ENCODE results near the gene VEPH1.
A peak's percentile ranks its signal among the peaks of the same experiment; 100 is the strongest.

The VEPH1 gene

DNA sequence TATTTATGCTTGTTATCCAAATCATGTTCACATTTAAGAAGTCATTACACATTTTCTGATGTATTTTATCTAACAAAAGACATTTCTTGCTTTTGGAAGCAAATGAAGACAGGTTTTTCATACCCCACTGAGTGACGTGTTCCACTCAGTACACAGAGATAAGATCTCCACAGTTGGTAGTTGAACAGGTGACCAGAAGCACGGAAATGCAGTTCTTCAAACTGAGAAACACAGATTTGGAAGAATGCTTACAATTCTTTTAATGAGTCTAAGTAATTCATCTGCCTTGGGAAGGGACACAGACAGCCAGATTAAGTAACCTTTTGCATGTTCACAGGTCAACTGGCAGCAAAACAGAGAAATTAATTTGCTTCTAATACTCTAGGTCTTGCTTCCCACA lies 43.5 kb downstream of the VEPH1 start:
- TF ChIP-seq, protein P1, sequence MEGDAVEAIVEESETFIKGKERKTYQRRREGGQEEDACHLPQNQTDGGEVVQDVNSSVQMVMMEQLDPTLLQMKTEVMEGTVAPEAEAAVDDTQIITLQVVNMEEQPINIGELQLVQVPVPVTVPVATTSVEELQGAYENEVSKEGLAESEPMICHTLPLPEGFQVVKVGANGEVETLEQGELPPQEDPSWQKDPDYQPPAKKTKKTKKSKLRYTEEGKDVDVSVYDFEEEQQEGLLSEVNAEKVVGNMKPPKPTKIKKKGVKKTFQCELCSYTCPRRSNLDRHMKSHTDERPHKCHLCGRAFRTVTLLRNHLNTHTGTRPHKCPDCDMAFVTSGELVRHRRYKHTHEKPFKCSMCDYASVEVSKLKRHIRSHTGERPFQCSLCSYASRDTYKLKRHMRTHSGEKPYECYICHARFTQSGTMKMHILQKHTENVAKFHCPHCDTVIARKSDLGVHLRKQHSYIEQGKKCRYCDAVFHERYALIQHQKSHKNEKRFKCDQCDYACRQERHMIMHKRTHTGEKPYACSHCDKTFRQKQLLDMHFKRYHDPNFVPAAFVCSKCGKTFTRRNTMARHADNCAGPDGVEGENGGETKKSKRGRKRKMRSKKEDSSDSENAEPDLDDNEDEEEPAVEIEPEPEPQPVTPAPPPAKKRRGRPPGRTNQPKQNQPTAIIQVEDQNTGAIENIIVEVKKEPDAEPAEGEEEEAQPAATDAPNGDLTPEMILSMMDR (IDR thresholded peaks at IDR 0.05; ENCODE audit: unreplicated experiment in 3 of 3), result no peak
- H3K4me1 Mint-ChIP-seq, result peaks cover 6% of the 10 kb centered on the region
- no peak overlapping the region for H3K4me3 Mint-ChIP-seq
- H3K27me3 Mint-ChIP-seq (ENCODE audit: low read depth), result peaks cover 3% of the 10 kb centered on the region
- no peak overlapping the region for H3K27ac Mint-ChIP-seq
- no peaks in the 10 kb centered on the region for H3K36me3 Mint-ChIP-seq (ENCODE audit: low read depth)
- H3K9me3 Mint-ChIP-seq, result no peaks in the 10 kb centered on the region

DNA sequence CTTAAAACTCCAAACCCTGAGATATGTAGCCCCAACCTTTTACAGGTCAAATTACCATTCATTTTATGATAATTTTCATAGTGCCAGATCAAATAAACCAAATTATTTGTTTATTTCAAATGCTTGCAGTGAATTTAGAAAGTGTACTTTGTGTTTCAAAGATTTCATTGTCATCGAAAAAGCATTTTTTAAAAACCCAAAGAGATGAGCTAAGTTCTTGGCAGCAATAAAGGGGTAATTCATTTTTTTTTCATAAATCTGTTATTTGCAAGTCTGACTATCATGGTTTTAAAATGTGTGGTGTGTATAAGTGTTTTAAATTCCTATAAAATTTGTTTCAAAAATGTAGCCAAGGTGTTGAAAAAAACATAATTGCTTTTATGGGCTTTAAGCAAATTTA lies 49.4 kb downstream of the VEPH1 start:
- H3K4me1 Mint-ChIP-seq, result no peaks in the 10 kb centered on the region

DNA sequence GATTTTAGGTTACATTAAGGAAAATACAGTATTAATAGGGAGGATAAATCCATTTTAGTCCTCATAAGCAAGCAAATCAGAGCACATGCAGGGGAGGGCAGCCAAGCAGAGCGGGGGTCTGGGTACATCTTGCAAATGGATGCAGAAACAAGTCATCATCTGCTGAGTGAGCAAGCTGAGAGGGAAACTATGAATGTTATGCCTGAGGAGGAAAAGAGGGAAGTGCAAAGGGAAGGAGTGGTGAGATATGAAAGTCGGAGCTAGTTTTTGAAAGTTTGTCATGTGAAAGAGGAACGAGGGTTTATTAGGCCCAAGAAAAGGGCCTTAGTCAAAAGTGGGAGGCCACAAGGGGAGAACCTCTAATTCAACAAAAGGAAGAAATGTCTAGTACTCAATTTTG lies 51.1 kb downstream of the VEPH1 start:
- no peaks in the 10 kb centered on the region for H3K9me3 Mint-ChIP-seq
- no peak overlapping the region for H3K4me3 Mint-ChIP-seq
- peak overlapping the region in 1 of 3 experiments; percentile 64 for H3K27ac Mint-ChIP-seq
- no peaks in the 10 kb centered on the region for H3K36me3 Mint-ChIP-seq (ENCODE audit: low read depth)
- H3K4me1 Mint-ChIP-seq, result no peaks in the 10 kb centered on the region
- H3K27me3 Mint-ChIP-seq (ENCODE audit: low read depth), result peaks cover 2% of the 10 kb centered on the region
- TF ChIP-seq, protein P1 (IDR thresholded peaks at IDR 0.05; ENCODE audit: unreplicated experiment in 3 of 3), result no peak

More for the DNA sequence above, 49.4 kb downstream of the VEPH1 start:
- no peak overlapping the region for H3K27ac Mint-ChIP-seq
- TF ChIP-seq, protein P1 (IDR thresholded peaks at IDR 0.05; ENCODE audit: unreplicated experiment in 3 of 3), result no peak
- no peak overlapping the region for H3K4me3 Mint-ChIP-seq
- H3K27me3 Mint-ChIP-seq (ENCODE audit: low read depth), result peaks cover 3% of the 10 kb centered on the region
- H3K36me3 Mint-ChIP-seq (ENCODE audit: low read depth), result no peaks in the 10 kb centered on the region
- H3K9me3 Mint-ChIP-seq, result no peaks in the 10 kb centered on the region

DNA sequence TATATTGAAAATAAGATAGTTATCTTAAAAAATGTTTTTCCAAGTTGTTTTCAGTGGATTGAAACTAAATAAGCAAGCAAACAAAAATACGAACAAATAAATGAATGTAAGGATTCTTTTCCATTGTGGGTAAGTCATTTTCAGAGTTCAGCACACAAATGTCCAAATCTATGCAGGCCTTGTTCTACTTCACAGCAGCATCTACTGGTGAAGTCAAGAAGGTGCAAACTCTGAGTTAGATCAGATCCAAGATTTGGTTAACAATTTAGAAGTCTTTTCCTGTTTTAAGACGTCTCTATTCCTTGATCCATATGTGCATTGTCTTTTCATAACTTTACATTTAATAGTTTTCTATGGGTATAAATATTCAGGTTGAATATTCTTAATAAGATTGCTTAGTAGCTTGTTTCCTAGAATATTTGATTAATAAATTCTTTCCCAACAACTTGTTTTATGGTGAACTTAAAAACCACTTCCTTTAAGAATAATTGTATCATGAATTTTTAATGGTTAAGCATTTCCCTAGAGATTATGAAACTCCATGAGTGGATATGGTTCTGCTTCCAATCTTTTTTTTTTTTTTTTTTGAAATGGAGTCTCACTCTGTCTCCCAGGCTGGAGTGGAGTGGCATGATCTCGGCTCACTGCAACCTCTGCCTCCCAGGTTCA lies 56.1 kb downstream of the VEPH1 start:
- Mint-ChIP-seq H3K27ac (no peak overlapping the region), H3K4me3 (no peak overlapping the region)
- TF ChIP-seq, protein P1 (IDR thresholded peaks at IDR 0.05; ENCODE audit: unreplicated experiment in 3 of 3), result peak; percentile 57 to 66 (median 60)

DNA sequence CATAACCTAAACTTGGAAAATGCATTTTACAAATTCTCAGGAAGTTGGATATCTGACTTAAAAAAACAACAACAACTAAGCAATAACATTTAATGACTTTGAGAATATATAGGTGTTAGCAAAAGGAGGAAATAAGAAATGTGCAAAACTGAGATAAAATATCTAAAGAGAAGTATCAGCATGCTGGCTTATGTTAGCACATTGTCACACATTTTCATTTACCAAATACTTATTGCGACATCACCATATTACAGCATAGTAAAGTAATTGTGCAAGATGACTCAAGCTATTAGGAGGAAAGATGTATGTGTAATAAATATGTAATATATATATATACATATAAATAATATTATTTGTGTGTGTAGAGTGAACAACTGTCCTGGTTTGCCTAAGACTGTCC lies 57.4 kb downstream of the VEPH1 start:
- TF ChIP-seq, protein P1 (IDR thresholded peaks at IDR 0.05; ENCODE audit: unreplicated experiment in 3 of 3), result no peak
- no peaks in the 10 kb centered on the region for H3K9me3 Mint-ChIP-seq
- H3K36me3 Mint-ChIP-seq (ENCODE audit: low read depth), result peaks cover 12% of the 10 kb centered on the region
- H3K27me3 Mint-ChIP-seq (ENCODE audit: low read depth), result no peaks in the 10 kb centered on the region
- H3K4me1 Mint-ChIP-seq, result peaks cover 13% of the 10 kb centered on the region
- H3K27ac Mint-ChIP-seq, result no peak overlapping the region
- H3K4me3 Mint-ChIP-seq, result no peak overlapping the region

More for the DNA sequence above, 56.1 kb downstream of the VEPH1 start:
- no peaks in the 10 kb centered on the region for H3K9me3 Mint-ChIP-seq
- peaks cover 8% of the 10 kb centered on the region for H3K36me3 Mint-ChIP-seq (ENCODE audit: low read depth)
- H3K27me3 Mint-ChIP-seq (ENCODE audit: low read depth), result no peaks in the 10 kb centered on the region
- peaks cover 13% of the 10 kb centered on the region for H3K4me1 Mint-ChIP-seq

DNA sequence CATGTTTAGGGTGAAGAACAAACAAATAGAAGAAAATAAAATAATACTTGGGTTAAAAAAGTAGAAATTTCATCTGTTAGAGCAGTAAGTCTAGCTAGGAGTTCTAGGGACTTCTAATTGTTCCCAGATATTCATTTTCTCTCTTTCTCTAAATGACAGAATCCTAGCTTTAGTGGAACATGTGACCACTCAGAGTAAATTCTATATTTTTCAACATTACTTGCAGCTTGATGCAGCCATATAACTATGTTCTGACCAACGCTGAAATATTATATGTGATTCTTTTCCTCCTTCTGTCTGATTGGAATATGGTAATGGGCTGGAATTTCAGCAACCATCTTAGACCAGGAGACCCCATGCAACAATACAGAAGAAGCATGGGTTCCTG lies 58.4 kb downstream of the VEPH1 start:
- no peaks in the 10 kb centered on the region for H3K9me3 Mint-ChIP-seq
- peak overlapping the region in 1 of 3 experiments; percentile 19 for H3K27ac Mint-ChIP-seq
- no peaks in the 10 kb centered on the region for H3K27me3 Mint-ChIP-seq (ENCODE audit: low read depth)
- TF ChIP-seq, protein P1 (IDR thresholded peaks at IDR 0.05; ENCODE audit: unreplicated experiment in 3 of 3), result no peak
- peaks cover 13% of the 10 kb centered on the region for H3K4me1 Mint-ChIP-seq
- no peak overlapping the region for H3K4me3 Mint-ChIP-seq
- H3K36me3 Mint-ChIP-seq (ENCODE audit: low read depth), result peaks cover 12% of the 10 kb centered on the region

All from nephron (organoid).